Measurements from ENCODE around the gene RPL18.
"Not testable (repeated sequence)": the region's sequence is repeated elsewhere in the genome, so short reads cannot be mapped to it uniquely, and the experiment has no call there.

RPL18 gene

GRCh38 chr19:48611872-48612271 lies 7.1 kb downstream of the RPL18 start:
- DNase-seq: no peak

- DNase-seq: no peak
These were observed 9.3 kb downstream of the RPL18 start for GRCh38 chr19:48609571-48610108.

GRCh38 chr19:48608798-48609263 lies 10.1 kb downstream of the RPL18 start:
- peak; percentile 84 for DNase-seq

DNA sequence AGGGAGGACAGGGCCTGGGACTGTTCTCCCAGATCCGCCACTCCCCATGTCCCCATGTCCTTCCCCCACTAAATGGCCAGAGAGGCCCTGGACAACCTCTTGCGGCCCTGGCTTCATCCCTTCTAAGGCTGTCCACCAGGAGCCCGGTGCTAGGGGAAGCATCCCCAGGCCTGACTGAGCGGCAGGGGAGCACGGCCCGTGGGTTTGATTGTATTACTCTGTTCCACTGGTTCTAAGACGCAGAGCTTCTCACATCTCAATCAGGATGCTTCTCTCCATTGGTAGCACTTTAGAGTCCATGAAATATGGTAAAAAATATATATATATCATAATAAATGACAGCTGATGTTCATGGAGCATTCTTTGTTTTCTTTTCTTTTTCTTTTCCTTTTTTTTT lies 11.6 kb downstream of the RPL18 start:
- no peak for DNase-seq

DNA sequence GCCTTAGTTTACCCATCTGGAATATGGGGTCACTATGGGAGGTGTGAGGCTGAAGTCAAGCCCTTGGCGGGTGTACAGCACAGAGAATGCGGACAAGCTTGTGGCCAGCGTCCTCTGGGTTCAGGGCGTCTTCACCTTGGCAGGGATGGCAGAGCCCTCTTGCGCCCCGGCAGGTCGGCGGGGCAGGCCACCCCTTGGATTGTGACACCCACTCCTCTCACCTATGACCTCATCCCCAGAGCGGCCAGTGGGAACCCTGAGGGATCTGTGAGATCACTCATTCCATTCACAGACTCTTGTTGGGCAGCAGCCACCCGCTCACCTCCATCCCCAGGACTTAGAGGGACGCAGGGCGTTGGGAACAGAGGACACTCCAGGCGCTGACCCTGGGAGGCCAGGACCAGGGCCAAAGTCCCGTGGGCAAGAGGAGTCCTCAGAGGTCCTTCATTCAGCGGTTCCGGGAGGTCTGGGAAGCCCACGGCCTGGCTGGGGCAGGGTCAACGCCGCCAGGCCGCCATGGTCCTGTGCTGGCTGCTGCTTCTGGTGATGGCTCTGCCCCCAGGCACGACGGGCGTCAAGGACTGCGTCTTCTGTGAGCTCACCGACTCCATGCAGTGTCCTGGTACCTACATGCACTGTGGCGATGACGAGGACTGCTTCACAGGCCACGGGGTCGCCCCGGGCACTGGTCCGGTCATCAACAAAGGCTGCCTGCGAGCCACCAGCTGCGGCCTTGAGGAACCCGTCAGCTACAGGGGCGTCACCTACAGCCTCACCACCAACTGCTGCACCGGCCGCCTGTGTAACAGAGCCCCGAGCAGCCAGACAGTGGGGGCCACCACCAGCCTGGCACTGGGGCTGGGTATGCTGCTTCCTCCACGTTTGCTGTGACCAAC lies 12.3 kb downstream of the RPL18 start, which contains the start of gene SPACA4:
Gene SPACA4 (plus strand): TSS at position 280 of the 896 bp plus-strand sequence. CDS start 237 bp downstream, at position 517.
- no peak for DNase-seq

- DNase-seq: no peak
These were observed 15.1 kb downstream of the RPL18 start for GRCh38 chr19:48603850-48604249.

GRCh38 chr19:48603449-48603848 lies 15.5 kb downstream of the RPL18 start:
- DNase-seq: no peak

GRCh38 chr19:48603001-48603400 lies 16.0 kb downstream of the RPL18 start:
- DNase-seq: no peak

DNA sequence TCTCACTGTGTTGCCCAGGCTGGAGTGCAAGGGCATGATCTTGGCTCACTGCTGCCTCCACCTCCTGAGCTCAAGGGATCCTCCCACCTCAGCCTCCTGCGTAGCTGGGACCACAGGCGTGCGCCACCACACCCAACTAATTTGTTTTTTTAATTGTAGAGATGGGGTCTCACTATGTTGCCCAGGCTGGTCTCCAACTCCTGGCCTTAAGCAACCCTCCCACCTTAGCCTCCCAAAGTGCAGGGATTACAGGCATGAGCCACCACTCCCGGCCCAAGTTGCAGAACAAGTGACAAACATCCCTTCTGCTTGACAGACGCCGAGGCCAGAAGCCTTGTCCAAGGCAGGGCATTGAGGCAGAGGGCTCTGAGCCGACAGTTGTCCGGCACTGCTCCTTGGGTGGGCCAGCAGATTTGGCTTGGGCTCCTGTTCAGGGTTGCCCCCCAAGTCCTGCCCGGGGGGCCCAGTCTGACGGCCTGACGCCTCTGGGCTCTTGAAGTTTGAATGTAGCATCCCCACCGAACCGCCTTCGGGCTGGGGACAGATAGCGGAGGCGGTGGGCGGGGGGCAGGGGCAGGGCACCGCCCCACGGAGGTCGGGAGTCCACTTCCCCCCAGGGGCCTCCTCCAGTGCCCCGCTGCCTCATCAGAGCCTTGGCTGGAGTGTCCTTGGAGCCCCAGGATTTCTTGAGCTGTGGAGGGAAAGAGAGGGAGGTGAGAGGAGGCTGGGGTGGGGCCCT lies 18.1 kb downstream of the RPL18 start:
- no peak for DNase-seq

- DNase-seq: no peak
These were observed 19.8 kb downstream of the RPL18 start for GRCh38 chr19:48598996-48599700.

GRCh38 chr19:48596679-48597465 lies 22.1 kb downstream of the RPL18 start:
- no peak for DNase-seq

GRCh38 chr19:48596237-48596636 lies 22.7 kb downstream of the RPL18 start:
- DNase-seq: no peak

- no peak for DNase-seq
These were observed 23.1 kb downstream of the RPL18 start for GRCh38 chr19:48595833-48596232.

- no peak for DNase-seq
These were observed 23.8 kb downstream of the RPL18 start for GRCh38 chr19:48595171-48595570.

DNA sequence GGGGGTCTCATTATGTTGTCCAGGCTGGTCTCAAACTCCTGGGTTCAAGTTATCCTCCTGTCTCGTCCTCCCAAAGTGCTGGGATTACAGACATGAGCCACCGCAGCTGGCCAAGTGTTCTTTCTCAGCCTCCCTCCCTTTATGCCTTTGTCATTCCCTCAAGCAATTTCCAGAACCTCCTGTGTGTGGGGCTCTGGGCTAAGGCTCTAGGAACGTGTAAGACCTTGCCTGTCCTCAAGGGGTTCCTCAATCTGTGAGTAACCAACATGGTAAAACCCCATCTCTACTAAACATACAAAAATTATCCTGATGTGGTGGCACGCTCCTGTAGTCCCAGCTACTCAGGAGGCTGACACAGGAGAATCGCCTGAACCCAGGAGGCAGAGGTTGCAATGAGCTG lies 28.0 kb downstream of the RPL18 start:
- peak; percentile 56 for DNase-seq

- peak; percentile 95 for DNase-seq
These were observed 30.1 kb downstream of the RPL18 start for GRCh38 chr19:48588670-48589401.

DNA sequence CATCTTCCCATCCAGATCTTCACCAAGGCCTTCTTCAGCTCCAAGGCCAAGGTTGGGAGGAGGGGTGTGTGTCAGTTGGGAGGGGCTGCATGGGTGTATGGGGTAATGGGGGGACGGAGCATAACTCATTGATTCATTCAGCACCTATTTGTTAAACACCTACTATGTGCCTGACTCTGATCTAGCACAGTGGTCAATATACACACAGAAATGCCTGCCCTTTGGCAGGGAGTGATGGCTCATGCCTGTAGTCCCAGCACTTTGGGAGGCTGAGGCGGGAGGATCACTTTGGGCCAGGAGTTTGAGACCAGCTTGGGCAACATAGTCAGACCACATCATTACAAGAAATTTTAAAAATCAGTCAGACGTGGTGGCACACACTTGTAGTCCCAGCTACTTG lies 31.6 kb downstream of the RPL18 start:
- no peak for DNase-seq

DNA sequence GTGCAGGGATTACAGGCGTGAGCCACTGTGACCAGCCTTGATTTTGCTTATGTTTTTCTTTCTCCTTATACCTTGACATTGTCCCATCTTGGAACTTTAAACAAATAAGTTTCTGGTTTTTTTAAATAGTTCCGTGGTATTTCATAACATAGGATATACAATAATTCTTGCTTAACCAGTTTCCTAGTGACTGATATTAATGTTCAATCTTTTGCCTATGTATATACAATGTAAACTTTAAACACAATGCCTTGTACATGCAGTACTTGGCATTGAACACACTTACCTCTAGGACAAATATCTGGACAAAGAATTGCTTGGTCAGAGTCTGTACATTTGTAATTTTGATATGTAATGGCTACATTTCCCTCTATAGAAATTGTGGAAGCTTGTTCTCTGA lies 36.8 kb downstream of the RPL18 start:
- DNase-seq: no peak

GRCh38 chr19:48578891-48579290 lies 40.1 kb downstream of the RPL18 start:
- no peak for DNase-seq

DNA sequence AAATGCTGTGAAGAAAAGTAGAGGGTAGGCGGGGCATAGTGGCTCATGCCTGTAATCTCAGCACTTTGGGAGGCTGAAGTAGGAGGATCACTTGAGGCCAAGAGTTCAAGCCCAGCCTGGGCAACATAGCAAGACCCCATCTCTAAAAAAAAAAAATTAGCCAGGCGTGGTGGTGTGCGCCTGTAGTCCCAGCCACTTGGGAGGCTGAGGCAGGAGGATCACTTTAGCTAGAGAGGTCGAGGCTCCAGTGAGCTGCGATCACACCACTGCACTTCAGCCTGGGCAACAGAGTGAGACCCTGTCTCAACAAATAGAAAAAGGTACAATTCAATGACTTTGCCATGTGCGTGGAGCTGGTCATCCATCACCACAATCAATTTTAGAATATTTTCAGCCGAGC lies 41.1 kb downstream of the RPL18 start:
- DNase-seq: not testable (repeated sequence)

GRCh38 chr19:48575931-48576622 lies 42.9 kb downstream of the RPL18 start:
- DNase-seq: no peak
